Loucy (cell line): Measurements from ENCODE around the gene FAM13A.

ENCODE experiments used
- EZH2phosphoT487 ChIP-seq: fragments of 200-600 bp; IDR thresholded peaks from 2 replicates; pipeline ENCODE4 v1.6.1; 2018; ENCODE audit warnings: antibody characterized with exemption, mild to moderate bottlenecking, moderate library complexity, borderline replicate concordance
- TF ChIP-seq, protein P1 (sequence below): fragments of 200-600 bp; sonication (generic); conservative IDR thresholded peaks from 2 replicates; pipeline ENCODE4 v1.5.1; 2014; ENCODE audit warnings: mild to moderate bottlenecking, antibody characterized with exemption, low read length

DNA sequence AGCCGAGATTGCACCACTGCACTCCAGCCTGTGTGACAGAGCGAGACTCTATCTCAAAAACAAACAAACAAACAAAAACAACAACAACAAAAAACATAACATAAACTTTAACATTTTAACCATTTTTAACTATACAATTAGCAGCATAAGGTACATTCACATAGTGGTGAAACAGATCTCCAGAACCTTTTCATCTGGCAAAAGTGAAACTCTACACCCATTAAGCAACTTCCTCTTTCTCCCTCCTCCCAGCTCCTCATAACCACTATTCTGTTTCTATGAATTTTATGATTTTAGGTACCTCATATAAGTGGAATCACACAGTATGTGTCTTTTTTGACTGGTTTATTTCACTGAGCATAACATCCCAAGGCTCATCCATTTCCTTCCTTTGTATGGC is 103.6 kb downstream of the FAM13A start:
- TF ChIP-seq, protein P1, sequence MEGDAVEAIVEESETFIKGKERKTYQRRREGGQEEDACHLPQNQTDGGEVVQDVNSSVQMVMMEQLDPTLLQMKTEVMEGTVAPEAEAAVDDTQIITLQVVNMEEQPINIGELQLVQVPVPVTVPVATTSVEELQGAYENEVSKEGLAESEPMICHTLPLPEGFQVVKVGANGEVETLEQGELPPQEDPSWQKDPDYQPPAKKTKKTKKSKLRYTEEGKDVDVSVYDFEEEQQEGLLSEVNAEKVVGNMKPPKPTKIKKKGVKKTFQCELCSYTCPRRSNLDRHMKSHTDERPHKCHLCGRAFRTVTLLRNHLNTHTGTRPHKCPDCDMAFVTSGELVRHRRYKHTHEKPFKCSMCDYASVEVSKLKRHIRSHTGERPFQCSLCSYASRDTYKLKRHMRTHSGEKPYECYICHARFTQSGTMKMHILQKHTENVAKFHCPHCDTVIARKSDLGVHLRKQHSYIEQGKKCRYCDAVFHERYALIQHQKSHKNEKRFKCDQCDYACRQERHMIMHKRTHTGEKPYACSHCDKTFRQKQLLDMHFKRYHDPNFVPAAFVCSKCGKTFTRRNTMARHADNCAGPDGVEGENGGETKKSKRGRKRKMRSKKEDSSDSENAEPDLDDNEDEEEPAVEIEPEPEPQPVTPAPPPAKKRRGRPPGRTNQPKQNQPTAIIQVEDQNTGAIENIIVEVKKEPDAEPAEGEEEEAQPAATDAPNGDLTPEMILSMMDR: no peak
- no peak for TF ChIP-seq EZH2phosphoT487
